HG03097 (cell line): ENCODE results near the gene ARHGEF16.

ENCODE experiments used
- ATAC-seq: cut with Tn5 transposase; IDR thresholded peaks from one replicate; pipeline ENCODE4 v1.9.1; 2021; ENCODE audit not compliant: unreplicated experiment, low FRiP score

The ARHGEF16 gene

GRCh38 chr1:3453891-3454810 lies at the start of gene ARHGEF16:
Gene ARHGEF16, plus strand, starts transcription at chr1:3454665. Its CDS starts 8,420 bp downstream, at chr1:3463085.
- no peak for ATAC-seq

- no peak for ATAC-seq
Measured at GRCh38 chr1:3404801-3405200, 49.7 kb upstream of the ARHGEF16 start.

GRCh38 chr1:3405491-3405890 lies 49.0 kb upstream of the ARHGEF16 start:
- no peak for ATAC-seq

- ATAC-seq, result no peak
Measured at GRCh38 chr1:3405974-3406867, 48.2 kb upstream of the ARHGEF16 start.

DNA sequence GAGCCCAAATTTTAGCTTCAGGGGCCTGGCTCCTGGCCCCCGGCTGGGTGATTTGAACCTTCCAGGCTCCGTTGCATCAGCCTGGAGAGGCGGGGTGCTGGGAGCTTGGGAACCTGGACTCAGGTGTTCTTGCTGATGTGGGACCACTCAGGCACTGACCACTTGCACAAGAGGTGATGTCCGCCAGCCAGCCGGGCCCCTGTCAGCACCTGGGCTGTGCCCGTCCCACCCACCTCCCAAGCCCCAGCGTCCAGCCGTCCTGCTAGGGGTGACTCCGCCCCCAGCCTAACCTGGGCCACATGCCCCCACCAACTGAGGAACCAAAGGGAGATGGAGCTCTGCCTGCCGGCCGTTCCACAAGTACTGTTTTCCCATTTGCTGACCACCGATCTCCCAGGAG lies 47.4 kb upstream of the ARHGEF16 start:
- ATAC-seq, result no peak

DNA sequence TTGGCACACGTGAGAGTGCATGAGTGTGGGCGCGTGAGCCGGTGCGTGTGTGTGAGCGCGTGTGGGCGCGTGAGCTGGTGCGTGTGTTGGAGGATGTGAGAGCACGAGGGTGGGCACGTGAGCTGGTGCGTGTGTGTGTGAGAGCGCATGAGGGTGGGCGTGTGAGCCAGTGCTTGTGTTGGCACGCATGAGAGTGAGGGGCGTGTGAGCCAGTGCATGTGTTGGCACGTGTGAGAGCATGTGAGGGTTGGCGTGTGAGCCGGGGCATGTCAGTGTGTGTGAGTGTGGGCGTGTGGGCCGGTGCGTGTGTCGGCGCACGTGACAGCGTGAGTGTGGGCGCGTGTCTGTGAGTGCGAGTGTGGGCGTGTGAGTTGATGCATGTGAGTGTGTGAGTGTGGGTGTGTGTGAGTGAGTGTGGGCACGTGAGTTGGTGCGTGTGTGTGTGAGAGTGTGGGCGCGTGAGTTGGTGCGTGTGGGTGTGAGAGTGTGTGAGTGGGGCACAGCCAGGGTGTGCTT lies 45.7 kb upstream of the ARHGEF16 start:
- ATAC-seq, result no peak

GRCh38 chr1:3409366-3410141 lies 44.9 kb upstream of the ARHGEF16 start:
- no peak for ATAC-seq

GRCh38 chr1:3410142-3410925 lies 44.1 kb upstream of the ARHGEF16 start:
- no peak for ATAC-seq

GRCh38 chr1:3411806-3412205 lies 42.7 kb upstream of the ARHGEF16 start:
- no peak for ATAC-seq

DNA sequence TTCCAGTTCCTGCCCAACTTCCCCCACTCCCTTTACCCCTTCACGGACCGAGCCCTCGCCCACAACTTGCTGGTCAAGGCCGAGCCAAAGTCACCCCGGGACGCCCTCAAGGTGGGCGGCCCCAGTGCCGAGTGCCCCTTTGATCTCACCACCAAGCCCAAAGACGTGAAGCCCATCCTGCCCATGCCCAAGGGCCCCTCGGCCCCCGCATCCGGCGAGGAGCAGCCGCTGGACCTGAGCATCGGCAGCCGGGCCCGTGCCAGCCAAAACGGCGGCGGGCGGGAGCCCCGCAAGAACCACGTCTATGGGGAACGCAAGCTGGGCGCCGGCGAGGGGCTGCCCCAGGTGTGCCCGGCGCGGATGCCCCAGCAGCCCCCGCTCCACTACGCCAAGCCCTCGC lies 42.1 kb upstream of the ARHGEF16 start:
- ATAC-seq, result no peak

- no peak for ATAC-seq
Measured at GRCh38 chr1:3413975-3414710, 40.3 kb upstream of the ARHGEF16 start.

DNA sequence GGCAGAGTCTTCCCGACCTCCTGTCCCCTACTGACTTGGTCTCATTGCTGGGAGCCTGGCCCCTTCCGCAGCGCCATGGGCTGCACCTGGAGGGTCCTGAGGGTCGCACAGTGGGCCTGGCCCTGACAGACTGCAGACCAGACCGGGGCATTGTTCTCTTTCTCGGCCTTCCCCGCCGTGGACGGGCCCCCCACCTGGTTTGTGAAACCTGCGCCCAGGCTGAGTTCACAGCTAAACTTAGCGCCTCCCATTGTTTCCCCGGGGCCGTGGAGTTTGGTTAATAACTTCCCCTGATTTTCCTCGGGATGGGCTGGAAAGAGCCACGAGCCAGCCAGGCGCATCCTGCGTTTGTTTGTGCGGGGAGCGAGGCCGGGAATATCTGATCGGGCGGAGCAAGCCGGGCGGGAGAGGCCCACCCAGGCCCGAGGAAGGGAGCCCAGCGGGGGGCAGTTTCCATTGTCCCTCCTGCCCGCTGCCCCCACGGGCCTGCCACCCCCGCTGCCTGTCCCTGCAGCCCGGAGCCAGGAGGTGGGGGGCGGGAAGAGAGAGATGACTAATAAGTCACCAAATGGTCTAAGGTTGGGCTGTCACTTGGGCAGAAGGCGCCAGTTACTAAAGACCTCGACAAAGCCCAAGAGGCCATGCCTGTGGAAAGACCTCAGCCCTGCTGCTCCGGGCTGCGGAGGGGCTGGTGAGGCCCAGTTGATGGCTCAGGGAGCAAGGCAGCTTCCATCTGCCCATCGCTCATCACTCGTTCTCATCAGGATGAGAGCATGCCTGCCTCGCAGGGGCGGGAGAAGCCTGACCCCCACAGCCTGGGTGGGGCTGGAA lies 39.0 kb upstream of the ARHGEF16 start:
- no peak for ATAC-seq

DNA sequence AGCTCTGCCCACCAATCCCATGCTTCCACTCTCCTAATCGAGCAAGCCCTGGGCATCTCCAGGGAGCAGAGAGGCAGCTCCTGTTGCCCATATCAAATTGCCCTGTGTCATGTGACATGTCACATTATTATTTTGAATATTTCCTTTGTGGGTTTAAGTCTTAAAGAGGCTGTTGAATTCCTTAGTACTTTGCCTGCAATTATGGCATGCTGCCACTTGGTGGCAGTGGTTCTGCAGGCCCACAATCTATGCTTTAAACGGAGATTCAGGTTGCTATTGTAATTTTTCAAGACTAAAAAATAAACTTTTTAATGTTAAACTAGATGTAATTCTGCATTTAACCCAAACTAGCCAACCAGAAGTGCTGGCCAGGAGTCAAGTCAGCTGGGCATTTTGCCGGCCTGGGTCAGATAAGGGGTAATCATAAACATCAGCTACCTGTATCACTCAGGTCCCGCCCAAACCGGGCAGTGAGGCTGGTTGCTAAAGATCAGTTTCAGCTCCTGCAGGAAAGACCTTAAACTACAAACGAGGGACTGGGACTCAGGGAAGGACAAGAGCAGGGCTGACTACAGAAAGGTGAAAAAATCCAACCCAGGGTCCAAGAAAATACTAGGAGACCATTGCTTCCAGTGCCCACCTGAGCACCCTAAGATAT lies 37.3 kb upstream of the ARHGEF16 start:
- ATAC-seq, result no peak

- ATAC-seq, result no peak
Measured at GRCh38 chr1:3417934-3418333, 36.5 kb upstream of the ARHGEF16 start.

DNA sequence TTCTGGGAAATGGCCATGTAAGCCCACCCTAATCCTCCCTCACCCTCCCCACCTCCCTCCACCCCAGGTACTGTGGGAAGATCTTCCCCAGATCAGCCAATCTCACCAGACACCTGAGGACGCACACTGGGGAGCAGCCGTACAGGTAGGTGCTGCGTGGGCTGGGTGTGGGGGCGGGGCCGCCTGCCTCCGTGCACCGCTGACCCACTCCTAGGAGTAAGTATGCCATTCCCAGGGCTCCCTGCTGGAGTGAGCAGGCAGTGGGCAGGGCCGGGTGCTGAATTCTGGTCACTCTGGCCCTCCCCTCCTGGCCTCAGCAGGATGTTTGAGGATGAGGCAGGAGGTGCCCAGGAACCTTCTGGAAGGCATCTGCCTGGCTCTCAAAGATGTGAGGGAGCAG lies 35.9 kb upstream of the ARHGEF16 start:
- no peak for ATAC-seq

DNA sequence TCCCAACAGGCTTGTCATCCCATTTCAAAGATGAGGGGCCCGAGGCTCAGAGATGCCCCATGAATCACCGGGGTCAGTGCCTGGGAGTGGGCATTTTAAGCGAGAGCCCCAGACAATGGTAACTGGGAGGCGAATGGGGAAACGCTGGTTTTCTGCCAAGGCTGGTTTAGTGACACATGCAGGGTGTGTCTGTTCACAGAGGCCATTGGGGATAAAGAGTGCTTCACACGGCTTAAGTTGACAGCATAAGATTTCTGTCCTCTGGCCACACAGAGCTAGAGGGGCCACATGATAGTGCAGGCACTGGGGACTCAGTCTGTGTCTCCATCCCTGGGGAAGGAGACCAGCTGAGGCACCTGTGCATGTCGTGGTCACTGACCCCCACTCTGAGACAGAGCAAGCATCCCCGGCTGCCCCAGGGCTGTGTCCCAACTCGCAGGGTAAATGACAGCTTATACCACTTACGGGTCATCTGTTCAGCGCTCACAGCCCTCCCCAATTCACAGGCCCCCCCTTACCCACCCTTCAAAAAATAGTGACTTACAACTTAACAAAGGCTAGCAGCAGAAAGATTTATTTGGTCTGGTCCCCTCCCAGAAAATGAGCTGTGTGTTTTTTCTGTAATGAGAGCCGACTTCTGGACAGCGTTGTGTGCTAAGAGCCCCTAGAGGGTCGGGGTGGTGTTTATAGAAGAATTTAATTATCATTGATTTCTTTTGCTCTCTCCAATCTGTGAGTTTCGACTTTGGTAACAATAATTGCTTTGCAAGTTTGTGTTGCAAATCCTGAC lies 34.9 kb upstream of the ARHGEF16 start:
- ATAC-seq, result no peak
